C4-2B (cell line): Measurements from ENCODE around the gene PDGFA.

Source experiments
- CTCF ChIP-seq: fragments of 450-650 bp; conservative IDR thresholded peaks from 2 replicates; pipeline ENCODE4 v1.5.1; 2017; ENCODE audit warnings: mild to moderate bottlenecking
- ZFX ChIP-seq: fragments of 450-650 bp; IDR thresholded peaks from 2 replicates; pipeline ENCODE4 v1.6.1; 2017

GRCh38 chr7:525740-526139, 6.1 kb upstream of the PDGFA start:
- TF ChIP-seq CTCF = no peak
- no peak for TF ChIP-seq ZFX
